ENCODE results near the gene SENP1.

Gene SENP1

GRCh38 chr12:48067250-48067938 is 38.5 kb downstream of the SENP1 start:
- no peak for DNase-seq (ENCODE audit: low spot score)

- no peak for DNase-seq (ENCODE audit: low spot score)
Observed at GRCh38 chr12:48065041-48065440, 40.8 kb downstream of the SENP1 start.

GRCh38 chr12:48063530-48063929 is 42.3 kb downstream of the SENP1 start:
- DNase-seq (ENCODE audit: low spot score) = no peak

GRCh38 chr12:48061938-48062719 is 43.8 kb downstream of the SENP1 start:
- DNase-seq (ENCODE audit: low spot score) = peak; percentile 27

- no peak for DNase-seq (ENCODE audit: low spot score)
Observed at GRCh38 chr12:48060474-48060873, 45.4 kb downstream of the SENP1 start.

GRCh38 chr12:48058771-48059170 is 47.1 kb downstream of the SENP1 start:
- DNase-seq (ENCODE audit: low spot score) = no peak

- DNase-seq (ENCODE audit: low spot score) = no peak
Observed at GRCh38 chr12:48054955-48055821, 50.7 kb downstream of the SENP1 start.

- DNase-seq (ENCODE audit: low spot score) = no peak
Observed at GRCh38 chr12:48053883-48054282, 52.0 kb downstream of the SENP1 start.

GRCh38 chr12:48053122-48053521 is 52.8 kb downstream of the SENP1 start:
- no peak for DNase-seq (ENCODE audit: low spot score)

GRCh38 chr12:48051681-48052080 is 54.2 kb downstream of the SENP1 start:
- DNase-seq (ENCODE audit: low spot score) = no peak

- DNase-seq (ENCODE audit: low spot score) = no peak
Observed at GRCh38 chr12:48050174-48050573, 55.7 kb downstream of the SENP1 start.

- no peak for DNase-seq (ENCODE audit: low spot score)
Observed at GRCh38 chr12:48045965-48046518, 59.8 kb downstream of the SENP1 start.

- DNase-seq (ENCODE audit: low spot score) = no peak
Observed at GRCh38 chr12:48045061-48045846, 60.6 kb downstream of the SENP1 start.

- DNase-seq (ENCODE audit: low spot score) = no peak
Observed at GRCh38 chr12:48044396-48044795, 61.5 kb downstream of the SENP1 start.

GRCh38 chr12:48043771-48044170 is 62.1 kb downstream of the SENP1 start:
- no peak for DNase-seq (ENCODE audit: low spot score)

GRCh38 chr12:48041591-48042423 is 64.1 kb downstream of the SENP1 start:
- DNase-seq (ENCODE audit: low spot score) = no peak

- peak; percentile 28 for DNase-seq (ENCODE audit: low spot score)
Observed at GRCh38 chr12:48040354-48040753, 65.5 kb downstream of the SENP1 start.

- no peak for DNase-seq (ENCODE audit: low spot score)
Observed at GRCh38 chr12:48039151-48039550, 66.7 kb downstream of the SENP1 start.

- DNase-seq (ENCODE audit: low spot score) = no peak
Observed at GRCh38 chr12:48038085-48038484, 67.8 kb downstream of the SENP1 start.

- DNase-seq (ENCODE audit: low spot score) = no peak
Observed at GRCh38 chr12:48037267-48037915, 68.5 kb downstream of the SENP1 start.

Data from COLO829 (cell line).